Stimulated activated CD4-positive, alpha-beta T cell treated with anti-CD3 and anti-CD28 coated beads, TNF-alpha, amount 100 ng/mL, for 4 hours (primary cell): ENCODE data around the gene CUX1.
"Not testable (repeated sequence)": the region's sequence is repeated elsewhere in the genome, so short reads cannot be mapped to it uniquely, and the experiment has no call there.

Experiments used
- DNase-seq, 3 experiments: peaks; one replicate each; pipeline ENCODE4 v3.0.0-alpha.2; 2020; ENCODE audit warnings: low read depth in 3 of 3

Gene CUX1

GRCh38 chr7:101817471-101818286 lies at the start of gene CUX1:
Gene CUX1, plus strand, starts transcription at chr7:101817626. Its CDS starts 14 bp downstream, at chr7:101817640.
- DNase-seq, result peak in 2 of 3 experiments; percentile 11 to 23

- DNase-seq, result no peak
Measured at GRCh38 chr7:101768280-101768679, 49.1 kb upstream of the CUX1 start.

GRCh38 chr7:101770466-101770865 lies 47.0 kb upstream of the CUX1 start:
- no peak for DNase-seq

DNA sequence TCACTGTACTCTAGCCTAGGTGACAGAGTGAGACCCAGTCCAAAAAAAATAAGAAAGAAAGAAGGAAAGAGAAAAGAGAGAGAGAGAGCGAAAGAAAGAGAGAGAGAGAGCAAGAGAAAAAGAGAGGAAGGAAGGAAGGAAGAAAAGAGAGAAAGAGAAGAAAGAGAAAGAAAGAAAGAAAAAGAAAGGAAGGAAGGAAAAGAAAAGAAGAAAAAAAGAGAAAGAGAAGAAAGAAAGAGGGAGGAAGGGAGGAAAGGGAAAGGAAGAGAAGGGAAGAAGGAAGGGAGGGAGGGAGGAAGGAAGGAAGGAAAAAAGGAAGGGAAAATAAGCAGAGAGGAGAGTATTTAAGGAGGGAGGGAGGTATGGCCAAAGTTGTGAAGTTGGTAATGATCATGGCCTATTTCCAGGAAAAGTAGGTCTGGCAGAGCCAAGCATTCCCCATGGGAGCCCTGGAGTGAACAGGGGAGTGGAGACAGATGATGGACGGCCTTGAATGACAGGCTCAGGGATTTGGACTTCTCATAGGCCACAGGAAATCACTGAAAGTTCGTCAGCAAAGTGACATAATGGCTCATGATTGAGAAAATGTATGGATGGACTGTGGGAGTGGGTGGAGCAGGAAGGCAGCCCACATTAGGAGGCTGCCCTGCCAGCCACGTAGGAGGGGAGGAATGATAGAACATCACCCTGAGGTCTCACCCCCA lies 44.8 kb upstream of the CUX1 start:
- DNase-seq, result no peak

DNA sequence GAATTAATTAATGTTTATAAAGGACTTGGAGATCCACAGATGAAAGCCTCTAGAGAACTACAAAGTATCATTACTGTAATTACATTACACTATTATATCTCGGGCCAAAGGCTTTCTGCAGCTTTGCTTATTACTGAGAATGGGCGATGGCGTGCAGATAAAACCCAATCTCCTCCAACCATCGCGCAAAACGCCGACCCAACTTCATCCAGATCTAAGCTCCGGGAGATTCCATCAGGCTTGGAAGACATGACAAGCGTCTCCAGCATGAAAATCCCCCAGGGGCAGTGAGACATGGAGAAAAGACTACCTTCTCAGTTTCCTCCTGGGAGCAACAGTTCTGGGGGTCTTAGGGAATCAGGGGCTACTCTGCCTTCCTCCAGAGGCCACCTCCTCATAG lies 42.2 kb upstream of the CUX1 start:
- no peak for DNase-seq

DNA sequence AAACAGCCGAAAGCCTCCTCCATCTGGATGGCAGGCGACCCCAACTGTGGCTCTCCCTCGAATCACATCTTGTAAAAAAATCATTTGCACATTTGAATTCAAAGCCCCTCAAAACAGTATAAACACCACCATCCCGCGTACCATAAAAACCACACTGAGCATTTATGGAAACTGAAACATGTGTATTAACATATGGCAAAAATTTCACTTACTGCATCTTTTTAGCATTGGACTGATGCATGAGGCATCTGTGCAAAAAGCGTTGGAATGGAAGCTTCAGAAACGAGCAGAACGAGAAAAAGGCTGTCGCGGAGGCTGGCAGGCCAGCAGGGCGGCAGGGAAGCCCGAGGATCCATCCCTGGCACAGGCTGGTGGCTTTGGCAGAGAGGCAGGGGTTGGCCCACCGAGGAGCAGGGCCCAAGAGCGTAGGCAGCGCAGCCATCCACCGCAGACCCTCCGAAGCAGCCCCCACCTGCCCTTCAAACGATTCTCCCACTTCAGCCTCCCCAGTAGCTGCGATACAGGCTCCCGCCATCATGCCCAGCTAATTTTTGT lies 39.3 kb upstream of the CUX1 start:
- no peak for DNase-seq

DNA sequence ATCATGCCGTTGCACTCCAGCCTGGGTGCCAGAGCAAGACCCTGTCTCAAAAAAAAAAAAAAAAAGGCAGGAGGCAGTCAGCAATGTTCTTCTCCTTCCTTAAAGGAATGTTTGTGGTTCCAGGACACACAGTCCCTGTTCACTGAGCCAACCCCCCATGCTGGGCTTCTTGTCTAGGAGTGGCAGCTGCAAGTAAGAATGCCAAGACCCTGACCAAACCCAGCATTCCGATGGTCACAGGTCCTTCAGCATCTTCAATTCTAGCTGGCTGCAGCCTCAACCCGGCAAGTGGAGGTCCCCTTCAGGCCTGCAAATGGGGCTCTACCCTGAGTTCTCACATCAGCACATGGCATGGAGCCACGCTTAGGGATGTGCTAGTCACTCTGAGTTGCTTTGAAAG lies 38.2 kb upstream of the CUX1 start:
- DNase-seq, result no peak

DNA sequence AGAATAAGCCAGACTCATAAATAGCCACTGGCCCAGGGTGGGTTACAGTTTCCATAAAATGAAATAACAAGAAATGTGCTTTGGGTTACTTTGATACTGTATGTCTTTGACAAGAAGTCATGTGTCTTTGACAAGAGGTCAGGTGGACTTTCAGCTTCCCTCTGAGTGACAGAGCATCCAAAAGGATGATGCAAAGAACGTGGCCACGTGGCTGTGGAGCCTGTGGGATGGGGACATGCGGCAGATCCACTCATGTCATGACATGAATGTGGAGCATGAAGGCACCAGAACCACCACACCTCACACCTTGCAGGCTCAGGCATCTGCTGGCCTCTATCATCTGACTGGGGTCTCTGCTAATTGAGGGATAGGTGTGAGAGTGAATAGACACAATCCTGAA lies 37.1 kb upstream of the CUX1 start:
- DNase-seq, result no peak

DNA sequence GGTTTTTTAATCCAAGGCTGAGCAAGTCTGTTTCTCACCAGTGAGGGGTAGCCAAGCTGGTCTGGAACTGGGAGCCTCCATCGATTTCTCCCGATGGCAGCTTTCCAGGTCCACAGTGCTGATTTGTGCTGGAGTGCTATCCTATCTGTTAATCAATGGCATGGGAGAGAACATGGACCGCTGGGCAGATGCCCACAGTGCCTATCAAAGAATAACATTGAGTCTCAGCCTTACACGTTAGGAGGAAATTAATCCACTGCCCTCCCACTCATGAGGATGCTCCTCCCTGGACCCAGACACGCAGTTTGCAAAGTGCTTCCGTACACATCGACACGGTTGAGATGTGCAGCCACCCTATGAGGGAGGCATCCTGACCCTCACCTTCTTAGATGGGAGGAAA lies 36.0 kb upstream of the CUX1 start:
- DNase-seq, result no peak

DNA sequence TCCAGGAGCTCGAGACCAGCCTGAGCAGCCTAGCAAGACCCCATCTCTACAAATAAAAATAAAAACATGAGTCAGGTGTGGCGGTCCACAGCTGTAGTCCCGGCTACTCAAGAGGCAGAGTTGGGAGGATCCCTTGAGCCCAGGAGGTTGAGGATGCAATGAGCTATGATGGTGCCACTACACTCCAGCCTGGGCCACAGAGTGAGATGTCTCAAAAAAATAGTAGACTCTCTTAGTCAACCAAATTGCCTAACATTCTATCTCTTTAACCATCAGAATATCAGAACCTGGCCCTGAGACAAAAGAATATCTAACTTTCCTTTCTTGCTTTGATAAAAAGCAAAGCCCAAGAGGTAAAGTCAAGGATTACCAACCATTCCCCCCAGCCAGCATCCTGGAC lies 35.0 kb upstream of the CUX1 start:
- no peak for DNase-seq

DNA sequence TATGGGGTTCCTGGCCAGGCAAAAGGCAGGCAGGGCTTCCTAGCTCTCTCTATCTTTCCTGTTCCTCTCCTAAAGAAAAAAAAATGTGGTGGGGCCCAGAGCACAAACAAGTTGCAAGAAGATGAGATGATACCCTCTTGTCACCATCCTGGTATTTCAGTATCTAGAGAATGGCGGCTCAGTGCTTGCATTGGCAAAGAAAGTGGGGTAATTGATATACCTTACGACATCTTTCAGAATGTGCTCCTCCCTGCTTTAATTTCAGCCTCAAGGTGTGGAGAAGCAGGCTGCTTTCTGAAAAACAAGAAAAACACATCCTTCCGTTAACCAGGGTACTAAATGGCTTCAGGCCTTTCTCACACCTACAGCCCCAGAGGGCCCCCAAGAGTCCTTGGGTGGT lies 34.5 kb upstream of the CUX1 start:
- DNase-seq, result no peak

DNA sequence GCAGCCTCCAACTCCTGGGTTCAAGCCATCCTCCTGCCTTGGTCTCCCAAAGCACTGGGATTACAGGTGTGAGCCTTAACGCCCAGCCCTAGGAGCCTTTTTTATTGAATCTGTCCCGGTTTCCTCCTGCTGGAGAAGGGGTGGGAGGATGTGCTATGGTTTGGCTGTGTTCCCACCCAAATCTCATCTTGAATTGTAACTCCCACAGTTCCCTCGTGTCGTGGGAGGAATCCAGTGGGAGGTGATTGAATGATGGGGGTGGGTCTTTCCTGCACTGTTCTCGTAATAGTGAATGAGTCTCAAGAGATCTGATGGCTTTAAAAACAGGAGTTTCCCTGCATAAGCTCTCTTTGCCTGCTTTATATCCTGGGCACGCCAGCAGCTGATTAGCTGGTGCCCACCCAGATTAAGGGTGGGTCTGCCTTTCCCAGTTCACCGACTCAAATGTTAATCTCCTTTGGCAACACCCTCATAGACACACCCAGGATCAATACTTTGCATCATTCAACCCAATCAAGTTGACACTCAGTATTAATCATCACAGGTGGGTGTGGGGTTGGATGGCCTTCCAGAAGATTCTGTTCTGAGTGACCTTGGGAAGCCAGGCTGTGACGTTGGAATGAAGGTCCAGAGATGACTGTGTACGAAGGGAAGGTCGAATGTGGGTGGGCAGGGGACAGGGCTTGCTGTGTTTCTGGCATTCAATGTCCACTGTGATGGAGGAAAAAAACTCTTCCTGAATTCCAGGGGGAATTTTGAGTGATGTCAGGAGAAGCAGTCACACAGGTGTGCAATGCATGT lies 33.8 kb upstream of the CUX1 start:
- no peak for DNase-seq

- no peak for DNase-seq
Measured at GRCh38 chr7:101784292-101785127, 32.9 kb upstream of the CUX1 start.

- DNase-seq, result no peak
Measured at GRCh38 chr7:101787864-101788263, 29.6 kb upstream of the CUX1 start.

DNA sequence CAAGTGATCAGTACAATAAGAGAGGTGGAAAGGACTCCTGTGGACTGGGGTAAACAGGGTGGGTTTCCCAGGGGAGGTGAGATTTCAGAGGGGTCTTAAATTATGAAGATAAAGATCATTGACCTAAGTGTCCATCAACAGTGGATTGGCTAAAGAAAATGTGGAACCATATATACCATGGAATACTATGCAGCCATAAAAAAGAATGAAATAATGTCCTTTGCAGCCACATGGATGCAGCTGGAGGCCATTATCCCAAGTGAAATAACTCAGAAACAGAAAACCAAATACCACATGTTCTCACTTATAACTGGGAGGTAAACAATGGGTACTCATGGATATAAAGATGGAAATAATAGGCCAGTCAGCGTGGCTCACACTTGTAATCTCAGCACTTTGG lies 28.9 kb upstream of the CUX1 start:
- no peak for DNase-seq

DNA sequence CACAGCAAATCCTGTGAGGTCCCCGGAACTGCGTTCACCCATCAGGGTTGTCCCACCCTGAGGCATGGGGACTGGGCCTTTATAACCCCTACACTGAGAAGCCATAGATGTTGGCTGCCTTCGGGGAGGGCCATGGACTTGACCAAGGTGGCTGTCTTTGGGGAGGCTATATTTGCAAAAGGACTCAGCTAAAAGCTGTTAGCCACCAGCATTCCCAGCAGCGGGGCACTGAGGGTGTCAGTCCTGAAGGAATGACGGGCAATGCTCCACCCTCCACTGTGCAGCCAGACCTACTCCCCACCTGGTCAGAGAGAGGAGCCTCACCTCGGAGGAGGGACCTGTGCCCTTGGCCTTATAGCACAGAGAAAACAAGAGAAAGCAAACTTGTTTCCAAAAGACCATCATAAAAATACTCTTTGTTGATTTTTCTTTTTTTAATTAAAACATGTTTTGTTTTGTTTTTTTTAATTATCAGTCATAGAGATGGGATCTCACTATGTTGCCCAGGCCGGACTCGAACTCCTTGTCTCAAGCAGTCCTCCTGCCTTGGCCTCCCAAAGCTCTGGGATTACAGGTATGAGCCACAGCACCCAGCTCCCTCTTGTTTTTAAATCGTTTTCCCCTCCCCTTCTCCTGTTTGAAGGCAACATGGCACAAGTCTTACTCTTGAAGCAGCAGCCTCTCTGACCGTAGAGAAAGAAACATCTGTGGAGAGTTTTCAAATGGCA lies 26.7 kb upstream of the CUX1 start:
- no peak for DNase-seq

DNA sequence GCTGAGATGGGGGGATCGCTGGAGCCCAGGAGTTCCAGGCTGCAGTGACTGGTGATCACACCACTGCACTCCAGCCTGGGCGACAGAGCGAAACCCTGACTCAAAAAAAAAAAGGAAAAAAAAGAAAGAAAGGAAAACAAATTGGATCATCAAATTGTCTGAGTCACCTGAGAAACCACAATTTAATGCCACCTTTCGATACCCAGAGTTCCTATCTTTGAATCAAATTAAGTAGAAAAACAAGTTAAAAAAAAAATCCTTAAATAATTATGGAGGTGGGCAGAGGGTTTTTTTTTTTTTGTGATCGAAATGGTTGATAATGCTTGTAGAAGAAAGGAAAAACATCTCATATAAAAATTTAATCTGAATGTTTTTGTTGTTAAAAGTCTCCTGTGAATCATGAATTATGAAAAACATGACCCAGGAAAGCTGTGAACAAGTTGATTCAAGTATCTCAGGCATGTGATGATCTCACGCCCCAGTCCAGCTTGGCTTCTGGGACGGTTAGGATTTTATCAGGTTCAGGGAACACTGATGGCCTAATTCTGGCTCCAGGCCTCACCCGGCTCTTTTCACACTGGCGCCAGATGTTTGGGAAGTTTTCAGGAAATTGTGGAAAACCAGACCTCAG lies 25.3 kb upstream of the CUX1 start:
- DNase-seq, result no peak

DNA sequence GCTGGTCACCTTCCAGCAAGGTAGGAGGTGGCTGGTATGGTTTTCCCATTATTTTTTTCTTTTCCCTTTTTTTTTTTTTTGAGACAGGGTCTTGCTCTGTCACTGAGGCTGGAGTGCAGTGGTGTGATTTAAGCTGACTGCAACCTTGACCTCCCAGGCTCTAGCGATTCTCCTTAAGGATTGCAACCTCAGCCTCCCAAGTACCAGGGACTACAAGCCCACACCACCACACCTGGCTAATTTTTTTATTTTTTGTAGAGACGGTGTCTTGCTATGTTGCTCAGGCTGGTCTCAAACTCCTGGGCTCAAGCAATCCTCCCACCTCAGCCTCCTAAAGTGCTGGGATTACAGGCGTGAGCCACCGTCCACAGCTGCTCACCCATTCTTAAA lies 24.7 kb upstream of the CUX1 start:
- not testable (repeated sequence) for DNase-seq

GRCh38 chr7:101795461-101795860 lies 22.0 kb upstream of the CUX1 start:
- no peak for DNase-seq

DNA sequence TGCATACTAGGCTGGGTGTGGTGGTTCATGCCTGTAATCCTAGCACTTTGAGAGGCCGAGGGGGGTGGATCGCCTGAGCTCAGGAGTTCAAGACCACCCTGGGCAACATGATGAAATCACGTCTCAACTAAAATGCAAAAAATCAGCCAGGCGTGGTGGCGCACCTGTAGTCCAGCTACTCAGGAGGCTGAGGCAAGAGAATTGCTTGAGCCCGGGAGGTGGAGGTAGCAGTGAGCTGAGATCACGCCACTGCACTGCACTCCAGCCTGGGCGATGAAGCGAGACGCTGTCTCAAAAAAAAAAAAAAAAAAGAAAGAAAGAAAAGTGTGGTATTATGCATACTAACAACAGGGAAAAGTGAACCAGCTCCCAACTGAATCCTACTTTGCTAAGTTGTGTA lies 19.3 kb upstream of the CUX1 start:
- DNase-seq, result not testable (repeated sequence)
